ENCODE results near the gene SCRN2. TPM values are rescaled to one million over a fixed set of nuclear protein-coding genes. Genes with fewer than 3 reads are reported as not detected.
A peak's percentile ranks its signal among the peaks of the same experiment; 100 is the strongest.

Gene SCRN2
- total and polyA plus RNA-seq, 2 of the 8 experiments (the other 6 are each of a cell fraction or from before 2014, with no cell fraction given), result 24.4 to 42.3 TPM

DNA sequence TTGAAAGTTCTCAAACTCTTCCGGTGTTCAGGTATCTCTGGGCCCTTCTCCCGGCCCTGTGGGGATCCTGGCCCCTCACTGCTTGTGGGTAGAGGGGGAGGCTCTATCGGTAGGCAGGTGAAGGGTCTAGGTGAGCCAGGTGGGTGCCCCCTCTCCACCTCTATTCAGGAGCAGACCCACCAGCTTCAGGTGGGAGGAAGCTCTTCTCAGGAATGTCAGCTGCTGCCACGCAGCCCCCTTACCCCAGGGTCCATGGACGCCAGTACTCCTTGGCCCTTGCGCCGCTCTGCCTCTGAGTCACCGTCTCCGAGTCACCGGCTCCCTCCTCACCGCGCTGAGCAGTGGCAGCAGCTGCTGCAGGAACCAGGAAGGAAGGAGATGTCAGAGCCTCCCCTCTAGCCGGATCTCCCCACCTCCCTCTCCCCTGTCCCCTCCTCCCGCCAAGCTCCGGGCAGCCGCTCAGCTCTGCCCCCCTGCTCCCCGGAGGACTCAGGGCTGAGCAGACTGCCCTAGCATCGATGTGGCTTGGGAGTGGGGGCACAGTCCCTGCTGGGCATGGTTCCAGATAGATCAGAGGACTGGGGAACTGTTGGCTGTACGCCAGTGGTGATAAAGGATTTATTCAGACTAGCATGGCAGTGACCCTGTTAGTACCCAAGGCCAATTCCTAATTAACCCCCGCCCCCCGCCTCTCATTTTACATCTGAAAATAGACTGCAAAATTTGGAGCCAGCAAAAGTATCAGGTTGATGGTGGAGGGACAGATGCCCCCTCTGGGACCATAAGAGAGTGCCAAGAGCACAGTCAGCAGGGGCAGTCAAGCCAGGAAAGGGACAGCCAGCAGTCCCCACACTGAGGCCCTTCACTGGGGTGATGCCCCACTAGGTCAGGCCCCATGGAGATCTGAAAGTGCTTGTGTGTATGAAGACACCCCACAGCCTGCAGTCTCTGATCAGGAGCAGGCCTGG, 19.4 kb downstream of the SCRN2 start, which contains the start of gene OSBPL7 (continued):
- TF ChIP-seq CEBPB (IDR thresholded peaks at IDR 0.05; ENCODE audit: low read depth, low read length), result no peak
- TF ChIP-seq, protein P1, sequence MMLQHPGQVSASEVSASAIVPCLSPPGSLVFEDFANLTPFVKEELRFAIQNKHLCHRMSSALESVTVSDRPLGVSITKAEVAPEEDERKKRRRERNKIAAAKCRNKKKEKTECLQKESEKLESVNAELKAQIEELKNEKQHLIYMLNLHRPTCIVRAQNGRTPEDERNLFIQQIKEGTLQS (IDR thresholded peaks at IDR 0.05; ENCODE audit: insufficient read depth, low read depth, low read length), result no peak
- peak; percentile 45 for TF ChIP-seq KDM4A (IDR thresholded peaks at IDR 0.05; ENCODE audit: low read depth, low read length, severe bottlenecking)
- TF ChIP-seq RAD21 (IDR thresholded peaks at IDR 0.05 in 1 of 2, conservative IDR thresholded peaks at IDR 0.05 in 1 of 2; ENCODE audit: low read depth in 2 of 2, low read length in 2 of 2), result peak in 1 of 2 experiments; percentile 15; a peak in 1 of 4 replicates
- TF ChIP-seq CTBP2 (IDR thresholded peaks at IDR 0.05; ENCODE audit: borderline replicate concordance, insufficient read depth, insufficient read length, low read length), result no peak
- TF ChIP-seq MAFK (IDR thresholded peaks at IDR 0.05; ENCODE audit: low read depth, low read length), result no peak
- no peak for TF ChIP-seq KDM5A (IDR thresholded peaks at IDR 0.05; ENCODE audit: low read length)
- TF ChIP-seq NRF1 (IDR thresholded peaks at IDR 0.05; ENCODE audit: low read depth, low read length), result no peak
- TF ChIP-seq SRF (IDR thresholded peaks at IDR 0.05; ENCODE audit: low read depth, low read length), result no peak
- no peak for TF ChIP-seq CHD1 (IDR thresholded peaks at IDR 0.05; ENCODE audit: low read depth, low read length)
- no peak for TF ChIP-seq SIRT6 (IDR thresholded peaks at IDR 0.05; ENCODE audit: low read length)

Data from H1 (cell line).